Endodermal cell (in vitro differentiated cells): ENCODE results near the gene MAD2L1BP. TPM values are rescaled to one million over a fixed set of nuclear protein-coding genes. Genes with fewer than 3 reads are reported as not detected.
"Not testable (repeated sequence)": the region's sequence is repeated elsewhere in the genome, so short reads cannot be mapped to it uniquely, and the experiment has no call there.

Source experiments
- DNase-seq: peaks from one replicate; pipeline ENCODE4 v3.0.0-alpha.2; 2017
- H3K27ac ChIP-seq: 2 replicates; pipeline ENCODE4 v1.5.1; 2013; ENCODE audit warnings: mild to moderate bottlenecking, low read depth, low read length, moderate library complexity
- H3K27me3 ChIP-seq: 2 replicates; pipeline ENCODE4 v1.6.1; 2013; ENCODE audit warnings: mild to moderate bottlenecking, low read length, moderate library complexity; ENCODE audit not compliant: insufficient read depth, control insufficient read depth, poor library complexity, severe bottlenecking
- H3K36me3 ChIP-seq: 2 replicates; pipeline ENCODE4 v1.7.0; 2013; ENCODE audit warnings: mild to moderate bottlenecking, low read length, moderate library complexity; ENCODE audit not compliant: control insufficient read depth, insufficient read depth
- H3K4me1 ChIP-seq: one replicate; pipeline ENCODE4 v1.7.0; 2013; ENCODE audit warnings: low read length; ENCODE audit not compliant: control insufficient read depth, insufficient read depth
- H3K4me3 ChIP-seq: 2 replicates; pipeline ENCODE4 v1.5.1; 2013; ENCODE audit warnings: mild to moderate bottlenecking, low read length, moderate library complexity
- H3K9ac ChIP-seq: 2 replicates; pipeline ENCODE4 v1.6.1; 2013; ENCODE audit warnings: mild to moderate bottlenecking, low read length, moderate library complexity; ENCODE audit not compliant: poor library complexity, severe bottlenecking; ENCODE audit errors: extremely low read depth
- H3K9me3 ChIP-seq: 2 replicates; pipeline ENCODE4 v1.6.1; 2013; ENCODE audit warnings: mild to moderate bottlenecking, low read length, moderate library complexity; ENCODE audit not compliant: control insufficient read depth
- H3K27ac Mint-ChIP-seq: 2 replicates; pipeline ENCODE4 v1.8.0; 2020; ENCODE audit warnings: mixed read lengths
- H3K27me3 Mint-ChIP-seq: 2 replicates; pipeline ENCODE4 v1.8.0; 2021; ENCODE audit warnings: mild to moderate bottlenecking, mixed read lengths; ENCODE audit not compliant: insufficient read depth
- H3K36me3 Mint-ChIP-seq: 2 replicates; pipeline ENCODE4 v1.8.0; 2020; ENCODE audit warnings: low read depth, mixed read lengths
- H3K4me1 Mint-ChIP-seq: 2 replicates; pipeline ENCODE4 v1.8.0; 2020; ENCODE audit warnings: mixed read lengths
- H3K4me3 Mint-ChIP-seq: 2 replicates; pipeline ENCODE4 v1.8.0; 2020; ENCODE audit warnings: mild to moderate bottlenecking, moderate library complexity, mixed read lengths
- H3K9me3 Mint-ChIP-seq: 2 replicates; pipeline ENCODE4 v1.8.0; 2020; ENCODE audit warnings: mild to moderate bottlenecking, mixed read lengths
- CTCF ChIP-seq: fragments of 200-600 bp; sonication (generic); conservative IDR thresholded peaks from 2 replicates; pipeline ENCODE4 v1.5.0; 2021; ENCODE audit warnings: antibody characterized with exemption, mild to moderate bottlenecking
- WGBS, 2 experiments: methylation state at CpG; one replicate each; pipeline versions ENCODE4 v1.1.5 to v1.1.7; 2013; ENCODE audit warnings: missing lambda C conversion rate in 2 of 2, mixed read lengths in 1 of 2; ENCODE audit not compliant: insufficient coverage in 1 of 2, insufficient read length in 1 of 2; 5-methylcytosine and 5-hydroxymethylcytosine counted together
- total RNA-seq, 2 donors: library from RNA; stranded (reverse); fragmentation: NEBNext Ultra II Directional in 1 of 2; extraction: Animal tissue kit (Norgen Biotek cat#: 25700) in 1 of 2; gene quantifications; 2 replicates in 1 of 2; 3 replicates in 1 of 2; pipeline ENCODE4 v1.2.1, GENCODE V29; 2021

The MAD2L1BP gene
- total RNA-seq, 2 donors from 2014 or later, result 32.7 to 41.5 TPM

GRCh38 chr6:43630980-43631619 lies 4.5 kb upstream of the MAD2L1BP start:
- no peaks in the 10 kb centered on the region for H3K27me3 Mint-ChIP-seq
- no peaks in the 10 kb centered on the region for H3K27me3 ChIP-seq
- no peak overlapping the region for H3K9ac ChIP-seq
- no peak overlapping the region for H3K4me3 Mint-ChIP-seq
- H3K9me3 ChIP-seq, result no peaks in the 10 kb centered on the region
- peak overlapping the region; percentile 77 for H3K27ac Mint-ChIP-seq
- H3K4me3 ChIP-seq, result no peak overlapping the region
- H3K27ac ChIP-seq, result no peak overlapping the region
- WGBS, 2 experiments, result 97% methylated on average over 1 of the region's 1 CpG; no CpG with 5 or more reads in 1 of the 2 experiments
- H3K9me3 Mint-ChIP-seq, result no peaks in the 10 kb centered on the region
- H3K4me1 Mint-ChIP-seq, result peaks cover 25% of the 10 kb centered on the region
- H3K4me1 ChIP-seq, result no peaks in the 10 kb centered on the region
- DNase-seq, result no peak
- no peak for TF ChIP-seq CTCF
- H3K36me3 Mint-ChIP-seq, result peaks cover 11% of the 10 kb centered on the region
- peaks cover 11% of the 10 kb centered on the region for H3K36me3 ChIP-seq

- H3K9ac ChIP-seq, H3K27ac ChIP-seq, H3K9me3 ChIP-seq, H3K36me3 Mint-ChIP-seq, H3K9me3 Mint-ChIP-seq, H3K4me3 Mint-ChIP-seq, H3K27me3 ChIP-seq, H3K27ac Mint-ChIP-seq, H3K27me3 Mint-ChIP-seq, DNase-seq, H3K4me1 ChIP-seq, H3K4me3 ChIP-seq: not testable (repeated sequence)
- H3K4me1 Mint-ChIP-seq, result peaks cover 17% of the 10 kb centered on the region
- WGBS, 2 experiments, result 90 to 94% methylated on average over 5 to 7 of the region's 7 CpGs
- H3K36me3 ChIP-seq, result peaks cover 11% of the 10 kb centered on the region
These were observed 2.6 kb upstream of the MAD2L1BP start for GRCh38 chr6:43633002-43633401.

GRCh38 chr6:43634702-43635303 lies 837 bp upstream of the MAD2L1BP start:
- Histone ChIP-seq H3K4me1 (peaks cover 4% of the 10 kb centered on the region), H3K9me3 (no peaks in the 10 kb centered on the region), H3K4me3 (no peak overlapping the region), H3K36me3 (peaks cover 22% of the 10 kb centered on the region), H3K9ac (no peak overlapping the region), H3K27me3 (no peaks in the 10 kb centered on the region), H3K27ac (no peak overlapping the region)
- H3K36me3 Mint-ChIP-seq, result peaks cover 20% of the 10 kb centered on the region
- WGBS, 2 experiments, result 90 to 92% methylated on average over 7 to 9 of the region's 9 CpGs
- peak overlapping the region; percentile 94 for H3K4me3 Mint-ChIP-seq
- TF ChIP-seq CTCF, result no peak
- DNase-seq, result no peak
- H3K27me3 Mint-ChIP-seq, result no peaks in the 10 kb centered on the region
- H3K4me1 Mint-ChIP-seq, result peaks cover 22% of the 10 kb centered on the region
- no peak overlapping the region for H3K27ac Mint-ChIP-seq
- H3K9me3 Mint-ChIP-seq, result no peaks in the 10 kb centered on the region
